HCT116 (cell line): ENCODE measurements around the gene DUOXA2. TPM values are rescaled to one million over a fixed set of nuclear protein-coding genes. Genes with fewer than 3 reads are reported as not detected.

ENCODE experiments used
- EZH2 ChIP-seq: fragments of 200-600 bp; sonication (generic); IDR thresholded peaks from 2 replicates; pipeline ENCODE4 v1.6.1; 2017; ENCODE audit warnings: antibody characterized with exemption, mixed run types
- SP1 ChIP-seq: IDR thresholded peaks from 2 replicates; pipeline ENCODE4 v1.6.1; 2012; ENCODE audit warnings: low read depth
- total RNA-seq: library from RNA; stranded (reverse); gene quantifications from one replicate; pipeline ENCODE4 v1.2.1, GENCODE V29; 2021; ENCODE audit not compliant: unreplicated experiment
- TF ChIP-seq, protein P1 (sequence below): IDR thresholded peaks from 2 replicates; pipeline ENCODE4 v1.6.1; 2012; ENCODE audit warnings: low read depth
- TF ChIP-seq, protein P2 (sequence below), 3 experiments: fragments of 200-600 bp in 1 of 3; sonication (generic) in 1 of 3; IDR thresholded peaks in 2 of 3; conservative IDR thresholded peaks in 1 of 3; 2 replicates each; pipeline ENCODE4 v1.5.1; 2012 to 2017; ENCODE audit warnings: low read depth in 2 of 3, low read length in 2 of 3, antibody characterized with exemption in 1 of 3, borderline replicate concordance in 1 of 3, control low read depth in 1 of 3, mild to moderate bottlenecking in 1 of 3, mixed read lengths in 1 of 3, mixed run types in 1 of 3, moderate library complexity in 1 of 3; ENCODE audit not compliant: insufficient read depth in 1 of 3

Gene DUOXA2
- total RNA-seq, 1 experiment from 2014 or later: not detected

DNA sequence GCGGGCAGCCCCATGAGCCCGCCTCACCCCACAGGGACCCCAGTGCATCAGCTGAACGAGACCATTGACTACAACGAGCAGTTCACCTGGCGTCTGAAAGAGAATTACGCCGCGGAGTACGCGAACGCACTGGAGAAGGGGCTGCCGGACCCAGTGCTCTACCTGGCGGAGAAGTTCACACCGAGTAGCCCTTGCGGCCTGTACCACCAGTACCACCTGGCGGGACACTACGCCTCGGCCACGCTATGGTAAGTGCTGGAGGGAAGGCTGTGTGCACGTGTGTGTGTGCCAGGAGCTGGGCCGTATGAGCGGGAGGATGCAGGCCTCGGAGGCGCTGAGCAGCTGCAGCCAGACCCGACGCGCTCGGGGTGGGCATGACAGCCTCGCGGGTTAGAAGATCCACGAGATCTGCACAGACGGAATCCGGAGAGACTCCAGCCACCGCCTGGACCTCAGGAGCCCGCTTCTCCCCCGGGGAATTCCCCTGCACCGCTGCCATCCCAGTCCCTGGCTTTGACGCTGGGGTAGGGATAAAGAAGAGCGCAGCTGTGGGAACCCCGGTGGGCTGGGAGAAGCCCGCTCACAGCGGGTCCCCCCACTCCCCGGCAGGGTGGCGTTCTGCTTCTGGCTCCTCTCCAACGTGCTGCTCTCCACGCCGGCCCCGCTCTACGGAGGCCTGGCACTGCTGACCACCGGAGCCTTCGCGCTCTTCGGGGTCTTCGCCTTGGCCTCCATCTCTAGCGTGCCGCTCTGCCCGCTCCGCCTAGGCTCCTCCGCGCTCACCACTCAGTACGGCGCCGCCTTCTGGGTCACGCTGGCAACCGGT lies 2.6 kb downstream of the DUOXA2 start (continued):
- TF ChIP-seq, protein P1, sequence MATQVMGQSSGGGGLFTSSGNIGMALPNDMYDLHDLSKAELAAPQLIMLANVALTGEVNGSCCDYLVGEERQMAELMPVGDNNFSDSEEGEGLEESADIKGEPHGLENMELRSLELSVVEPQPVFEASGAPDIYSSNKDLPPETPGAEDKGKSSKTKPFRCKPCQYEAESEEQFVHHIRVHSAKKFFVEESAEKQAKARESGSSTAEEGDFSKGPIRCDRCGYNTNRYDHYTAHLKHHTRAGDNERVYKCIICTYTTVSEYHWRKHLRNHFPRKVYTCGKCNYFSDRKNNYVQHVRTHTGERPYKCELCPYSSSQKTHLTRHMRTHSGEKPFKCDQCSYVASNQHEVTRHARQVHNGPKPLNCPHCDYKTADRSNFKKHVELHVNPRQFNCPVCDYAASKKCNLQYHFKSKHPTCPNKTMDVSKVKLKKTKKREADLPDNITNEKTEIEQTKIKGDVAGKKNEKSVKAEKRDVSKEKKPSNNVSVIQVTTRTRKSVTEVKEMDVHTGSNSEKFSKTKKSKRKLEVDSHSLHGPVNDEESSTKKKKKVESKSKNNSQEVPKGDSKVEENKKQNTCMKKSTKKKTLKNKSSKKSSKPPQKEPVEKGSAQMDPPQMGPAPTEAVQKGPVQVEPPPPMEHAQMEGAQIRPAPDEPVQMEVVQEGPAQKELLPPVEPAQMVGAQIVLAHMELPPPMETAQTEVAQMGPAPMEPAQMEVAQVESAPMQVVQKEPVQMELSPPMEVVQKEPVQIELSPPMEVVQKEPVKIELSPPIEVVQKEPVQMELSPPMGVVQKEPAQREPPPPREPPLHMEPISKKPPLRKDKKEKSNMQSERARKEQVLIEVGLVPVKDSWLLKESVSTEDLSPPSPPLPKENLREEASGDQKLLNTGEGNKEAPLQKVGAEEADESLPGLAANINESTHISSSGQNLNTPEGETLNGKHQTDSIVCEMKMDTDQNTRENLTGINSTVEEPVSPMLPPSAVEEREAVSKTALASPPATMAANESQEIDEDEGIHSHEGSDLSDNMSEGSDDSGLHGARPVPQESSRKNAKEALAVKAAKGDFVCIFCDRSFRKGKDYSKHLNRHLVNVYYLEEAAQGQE: no peak
- TF ChIP-seq EZH2 (no peak), SP1 (no peak)
- TF ChIP-seq, protein P2, sequence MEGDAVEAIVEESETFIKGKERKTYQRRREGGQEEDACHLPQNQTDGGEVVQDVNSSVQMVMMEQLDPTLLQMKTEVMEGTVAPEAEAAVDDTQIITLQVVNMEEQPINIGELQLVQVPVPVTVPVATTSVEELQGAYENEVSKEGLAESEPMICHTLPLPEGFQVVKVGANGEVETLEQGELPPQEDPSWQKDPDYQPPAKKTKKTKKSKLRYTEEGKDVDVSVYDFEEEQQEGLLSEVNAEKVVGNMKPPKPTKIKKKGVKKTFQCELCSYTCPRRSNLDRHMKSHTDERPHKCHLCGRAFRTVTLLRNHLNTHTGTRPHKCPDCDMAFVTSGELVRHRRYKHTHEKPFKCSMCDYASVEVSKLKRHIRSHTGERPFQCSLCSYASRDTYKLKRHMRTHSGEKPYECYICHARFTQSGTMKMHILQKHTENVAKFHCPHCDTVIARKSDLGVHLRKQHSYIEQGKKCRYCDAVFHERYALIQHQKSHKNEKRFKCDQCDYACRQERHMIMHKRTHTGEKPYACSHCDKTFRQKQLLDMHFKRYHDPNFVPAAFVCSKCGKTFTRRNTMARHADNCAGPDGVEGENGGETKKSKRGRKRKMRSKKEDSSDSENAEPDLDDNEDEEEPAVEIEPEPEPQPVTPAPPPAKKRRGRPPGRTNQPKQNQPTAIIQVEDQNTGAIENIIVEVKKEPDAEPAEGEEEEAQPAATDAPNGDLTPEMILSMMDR (IDR thresholded peaks at IDR 0.05 in 2 of 3, conservative IDR thresholded peaks at IDR 0.05 in 1 of 3; ENCODE audit: borderline replicate concordance in 1 of 3, insufficient read depth in 1 of 3, low read depth in 2 of 3, low read length in 2 of 3): no peak
